Gastrocnemius medialis (tissue), 4 donors: ENCODE data around the gene PRICKLE3.

ENCODE experiments used
- POLR2A ChIP-seq, 2 donors: fragments of 450-650 bp; IDR thresholded peaks; one replicate each; pipeline ENCODE4 v1.6.1; 2017; ENCODE audit warnings: antibody characterized with exemption in 2 of 2, mild to moderate bottlenecking in 2 of 2, moderate library complexity in 2 of 2
- TF ChIP-seq, protein P1 (sequence below), 5 experiments: fragments of 450-650 bp in 3 of 5; fragments of 200-600 bp in 2 of 5; sonication (generic) in 2 of 5; IDR thresholded peaks in 4 of 5; conservative IDR thresholded peaks in 1 of 5; 1 replicate in 4 of 5; 2 replicates in 1 of 5; pipeline ENCODE4 v1.5.1; 2016 to 2019; ENCODE audit warnings: antibody characterized with exemption in 5 of 5, mild to moderate bottlenecking in 3 of 5, moderate library complexity in 3 of 5

DNA sequence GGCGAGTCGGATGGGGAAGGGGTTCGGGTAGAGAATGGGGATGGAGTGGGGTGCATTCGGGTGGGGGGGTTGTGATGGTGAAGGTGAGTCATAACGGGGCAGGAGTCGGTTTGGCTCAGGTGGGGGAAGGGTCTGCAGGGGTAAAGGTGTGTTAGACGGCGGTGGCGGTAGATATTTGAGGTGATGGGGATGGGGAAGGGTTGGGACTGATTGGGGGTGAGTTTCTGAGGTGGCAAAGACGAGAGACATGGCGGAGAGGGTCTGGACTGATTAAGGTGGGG is 13.1 kb upstream of the PRICKLE3 start:
- TF ChIP-seq, protein P1, sequence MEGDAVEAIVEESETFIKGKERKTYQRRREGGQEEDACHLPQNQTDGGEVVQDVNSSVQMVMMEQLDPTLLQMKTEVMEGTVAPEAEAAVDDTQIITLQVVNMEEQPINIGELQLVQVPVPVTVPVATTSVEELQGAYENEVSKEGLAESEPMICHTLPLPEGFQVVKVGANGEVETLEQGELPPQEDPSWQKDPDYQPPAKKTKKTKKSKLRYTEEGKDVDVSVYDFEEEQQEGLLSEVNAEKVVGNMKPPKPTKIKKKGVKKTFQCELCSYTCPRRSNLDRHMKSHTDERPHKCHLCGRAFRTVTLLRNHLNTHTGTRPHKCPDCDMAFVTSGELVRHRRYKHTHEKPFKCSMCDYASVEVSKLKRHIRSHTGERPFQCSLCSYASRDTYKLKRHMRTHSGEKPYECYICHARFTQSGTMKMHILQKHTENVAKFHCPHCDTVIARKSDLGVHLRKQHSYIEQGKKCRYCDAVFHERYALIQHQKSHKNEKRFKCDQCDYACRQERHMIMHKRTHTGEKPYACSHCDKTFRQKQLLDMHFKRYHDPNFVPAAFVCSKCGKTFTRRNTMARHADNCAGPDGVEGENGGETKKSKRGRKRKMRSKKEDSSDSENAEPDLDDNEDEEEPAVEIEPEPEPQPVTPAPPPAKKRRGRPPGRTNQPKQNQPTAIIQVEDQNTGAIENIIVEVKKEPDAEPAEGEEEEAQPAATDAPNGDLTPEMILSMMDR (IDR thresholded peaks at IDR 0.05 in 4 of 5, conservative IDR thresholded peaks at IDR 0.05 in 1 of 5) = no peak
- TF ChIP-seq POLR2A (IDR thresholded peaks at IDR 0.05) = no peak
